ENCODE measurements around the gene AFDN. TPM values are rescaled to one million over a fixed set of nuclear protein-coding genes. Genes with fewer than 3 reads are reported as not detected.

AFDN gene
- total and polyA plus RNA-seq, 2 of the 8 experiments (the other 6 are each of a cell fraction or from before 2014, with no cell fraction given) = 53.4 to 192 TPM

- no peak overlapping the region for H3K18ac ChIP-seq (ENCODE audit: extremely low read depth, low read length)
- H3K27me3 ChIP-seq (replicated peaks in 1 of 4; ENCODE audit: control insufficient read depth in 3 of 4, extremely low read depth in 1 of 4, insufficient read depth in 3 of 4, low read length in 3 of 4) = no peaks in the 10 kb centered on the region
- DNase-seq (ENCODE audit: low read depth in 1 of 2, low spot score in 2 of 2) = peak in 1 of 2 experiments; percentile 19
- FAIRE-seq = no peak
- no peak overlapping the region for H3K4ac ChIP-seq (replicated peaks; ENCODE audit: insufficient read length, low read depth, low read length)
- H3K9ac ChIP-seq (replicated peaks in 1 of 4; ENCODE audit: extremely low read depth in 1 of 4, low read depth in 3 of 4, low read length in 3 of 4) = no peak overlapping the region
- H4K5ac ChIP-seq (ENCODE audit: insufficient read length, low read depth, low read length) = no peak overlapping the region
- H3K14ac ChIP-seq (ENCODE audit: insufficient read length) = no peak overlapping the region
- H3K79me1 ChIP-seq (ENCODE audit: low read depth, low read length) = no peaks in the 10 kb centered on the region
- no peaks in the 10 kb centered on the region for H3K36me3 ChIP-seq (ENCODE audit: control insufficient read depth in 2 of 4, insufficient read depth in 4 of 4, low read length in 3 of 4)
- H3K56ac ChIP-seq (replicated peaks; ENCODE audit: insufficient read length, low read depth, low read length) = no peak overlapping the region
- no peaks in the 10 kb centered on the region; the same call in 1 of the 2 replicates for H3K23me2 ChIP-seq (ENCODE audit: low read depth, low read length)
- H2AFZ ChIP-seq (ENCODE audit: low read length) = no peak overlapping the region
- TF ChIP-seq RFX5 (IDR thresholded peaks at IDR 0.05; ENCODE audit: borderline replicate concordance, low read depth, low read length) (no peak), HDAC2 (IDR thresholded peaks at IDR 0.05; ENCODE audit: borderline replicate concordance in 1 of 2, low read depth in 2 of 2, low read length in 2 of 2) (no peak), SIN3A (conservative IDR thresholded peaks at IDR 0.05 in 1 of 2, IDR thresholded peaks at IDR 0.05 in 1 of 2; ENCODE audit: low read depth in 1 of 2, low read length in 2 of 2) (no peak), BACH1 (IDR thresholded peaks at IDR 0.05; ENCODE audit: low read length) (no peak), SRF (IDR thresholded peaks at IDR 0.05; ENCODE audit: low read depth, low read length) (no peak), MAX (IDR thresholded peaks at IDR 0.05) (no peak), E2F6 (IDR thresholded peaks at IDR 0.05) (no peak), TAF1 (IDR thresholded peaks at IDR 0.05; ENCODE audit: low read depth, low read length) (no peak), CBX5 (IDR thresholded peaks at IDR 0.05; ENCODE audit: low read depth, low read length) (no peak), JUND (IDR thresholded peaks at IDR 0.05; ENCODE audit: low read length) (no peak), HDAC6 (IDR thresholded peaks at IDR 0.05; ENCODE audit: low read depth, low read length) (no peak)
- no peaks in the 10 kb centered on the region; a peak in 1 of 4 replicates for H3K9me3 ChIP-seq (ENCODE audit: insufficient read depth in 2 of 2, low read depth in 1 of 2, low read length in 1 of 2)
- no peak overlapping the region for H4K8ac ChIP-seq (ENCODE audit: extremely low read depth, insufficient read depth, low read length)
- H3K23ac ChIP-seq (ENCODE audit: insufficient read length) = no peak overlapping the region
- CTCF ChIA-PET (ENCODE audit: partially characterized antibody) = no interaction called here
- WGBS, 2 experiments (ENCODE audit: extremely low coverage in 1 of 2, insufficient coverage in 1 of 2, insufficient read length in 1 of 2, insufficient replicate concordance in 2 of 2, low coverage in 1 of 2, low lambda C conversion rate in 2 of 2, missing lambda C conversion rate in 1 of 2) = 87% methylated on average over 5 of the region's 5 CpGs; no CpG with 5 or more reads in 1 of the 2 experiments
- no peak overlapping the region for H3K27ac ChIP-seq (ENCODE audit: low read depth, low read length)
- no peak overlapping the region for H2BK120ac ChIP-seq (replicated peaks; ENCODE audit: low read depth, low read length)
- no peak overlapping the region for H2BK5ac ChIP-seq (ENCODE audit: low read depth, low read length)
- no peak overlapping the region for H4K91ac ChIP-seq (replicated peaks; ENCODE audit: insufficient read length, low read length)
- no peak overlapping the region for H2BK12ac ChIP-seq (ENCODE audit: low read depth, low read length)
- H4K20me1 ChIP-seq (replicated peaks in 1 of 2; ENCODE audit: control insufficient read depth in 1 of 2, insufficient read depth in 2 of 2, low read length in 2 of 2) = no peaks in the 10 kb centered on the region
- no peak overlapping the region for H3K4me2 ChIP-seq (ENCODE audit: insufficient read depth in 1 of 2, low read depth in 2 of 2, low read length in 2 of 2)
- no peaks in the 10 kb centered on the region for H3K79me2 ChIP-seq (ENCODE audit: control insufficient read depth in 1 of 2, insufficient read depth in 2 of 2, low read length in 2 of 2)
- H3K4me3 ChIP-seq (ENCODE audit: extremely low read depth in 1 of 4, insufficient read depth in 2 of 4, low read depth in 3 of 4, low read length in 4 of 4) = no peak overlapping the region
- no peak overlapping the region for H2BK20ac ChIP-seq (ENCODE audit: low read length)
- H3K4me1 ChIP-seq (replicated peaks in 1 of 4; ENCODE audit: control insufficient read depth in 3 of 4, insufficient read depth in 4 of 4, low read length in 3 of 4) = peaks cover 0 to 4% (median 0%) of the 10 kb centered on the region in 4 experiments; a peak in 1 of 7 replicates
- no peak overlapping the region for H2AK5ac ChIP-seq (ENCODE audit: low read depth, low read length)
- no peak overlapping the region for H2BK15ac ChIP-seq (ENCODE audit: low read length)
- POLR2A ChIA-PET (ENCODE audit: partially characterized antibody) = no interaction called here
Measured at GRCh38 chr6:167811040-167811439, 15.7 kb upstream of the AFDN start.

Data from H1 (cell line).